Heart right ventricle (tissue), 16 donors: ENCODE measurements around the gene DYNC1I1. TPM values are rescaled to one million over a fixed set of nuclear protein-coding genes. Genes with fewer than 3 reads are reported as not detected.

Experiments used
- ATAC-seq, 8 donors: fragments of 200-7000 bp; cut with Tn5 transposase; one replicate each; pipeline ENCODE4 v1.9.1; 2020; ENCODE audit warnings: mild to moderate bottlenecking in 8 of 8, moderate library complexity in 8 of 8, moderate number of reproducible peaks in 1 of 8
- DNase-seq, 2 donors: peaks; one replicate each; pipeline ENCODE4 v3.0.0-alpha.2; 2020
- H3K27ac ChIP-seq, 10 donors: fragments of 200-600 bp; sonication (generic) in 2 of 10; one replicate each; pipeline versions ENCODE4 v1.5.0 to v1.8.0; 2020 to 2022; ENCODE audit warnings: mild to moderate bottlenecking in 3 of 10
- H3K27me3 ChIP-seq, 7 donors: fragments of 200-600 bp; one replicate each; pipeline ENCODE4 v1.8.0; 2021 to 2022; ENCODE audit warnings: mild to moderate bottlenecking in 2 of 7
- H3K36me3 ChIP-seq, 9 donors: fragments of 200-600 bp; sonication (generic) in 1 of 9; one replicate each; pipeline versions ENCODE4 v1.5.0 to v1.8.0; 2020 to 2022; ENCODE audit warnings: mild to moderate bottlenecking in 2 of 9
- H3K4me1 ChIP-seq, 9 donors: fragments of 200-600 bp; sonication (generic) in 1 of 9; one replicate each; pipeline versions ENCODE4 v1.5.0 to v1.8.0; 2020 to 2022; ENCODE audit warnings: mild to moderate bottlenecking in 4 of 9
- H3K4me3 ChIP-seq, 10 donors: fragments of 200-600 bp; sonication (generic) in 2 of 10; one replicate each; pipeline versions ENCODE4 v1.5.0 to v1.8.0; 2020 to 2022; ENCODE audit warnings: mild to moderate bottlenecking in 7 of 10, moderate library complexity in 2 of 10
- H3K9me3 ChIP-seq, 11 donors: fragments of 200-600 bp in 10 of 11; sonication (generic) in 2 of 11; one replicate each; pipeline versions ENCODE4 v1.5.0 to v1.8.0; 2013 to 2022; ENCODE audit warnings: mild to moderate bottlenecking in 2 of 11, control low read depth in 1 of 11, moderate library complexity in 1 of 11
- WGBS, 2 donors: extraction: QIAGEN DNeasy Blood & Tissue Kit; methylation state at CpG; one replicate each; pipeline ENCODE4 v1.1.7; 2013; ENCODE audit warnings: inconsistent platforms in 1 of 2; 5-methylcytosine and 5-hydroxymethylcytosine counted together
- intact Hi-C, 10 donors: fragments of 100-400 bp; cut with DNase I; formaldehyde crosslinking; loops; one replicate each; pipeline versions ENCODE4 v1.11.1 to v1.14.2; 2022
- polyA plus RNA-seq, 2 donors: library from polyadenylated mRNA; stranded (reverse); fragments of 200-250 nt; gene quantifications; one replicate each; pipeline ENCODE4 v1.2.3, GENCODE V29; 2013
- total RNA-seq, 10 donors: library from RNA; stranded (reverse); fragmentation: NEBNext Ultra II Directional in 3 of 10; extraction: Animal tissue kit (Norgen Biotek cat#: 25700) in 3 of 10; gene quantifications; one replicate each; pipeline versions ENCODE4 v1.2.1 to v1.2.4, GENCODE V29; 2021 to 2023
- TF ChIP-seq, protein P1 (sequence below), 9 donors: fragments of 200-600 bp; sonication (generic) in 2 of 9; IDR thresholded peaks; one replicate each; pipeline versions ENCODE4 v1.5.0 to v1.8.0; 2021 to 2022; ENCODE audit warnings: antibody characterized with exemption in 9 of 9, mild to moderate bottlenecking in 5 of 9, moderate library complexity in 1 of 9
- donor health status: Arrhythmogenic right ventricular cardiomyopathy.
- donor health status: ischemic (EF 13 %, LVEDD 7.1; RV severe dilation, severe dysfunction).
- donor health status: healthy with polysubstance abuse.
- donor health status: DM: no; HTN: yes; CAD: no.
- donor health status: DM: no; HTN: no; CAD: no.
- donor health status: ischemic (EF 25% LVEDD 6.9; RV normal size, moderate dysfunction).
- donor health status: ischemic (EF 25% LVEDD 5.7; RV mildly dilated, moderate dysfunction).
- donor health status: healthy.
- donor health status: DM: yes; HTN: yes; CAD: no.
- donor health status: Ischemic cardiomyopathy.
- donor health status: ischemic (EF 35%, LVEDD 5.7; RV mildly dilated, moderate dysfunction).
- donor health status: nonischemic (EF 11% LVEDD 7.7; RV severe dilation, severe dysfunction).
- donor health status: DM: yes; HTN: yes; CAD: no.
- donor health status: PGD.
- donor health status: ischemic (EF 29% LVEDD 5.4; RV normal size, mild dysfunction).
- donor health status: nonischemic (EF 23%, LVEDD 6.1; RV moderate dilation, normal function).

Gene DYNC1I1
- total and polyA plus RNA-seq, 12 donors = 6.4 to 43.4 (median 35.6) TPM

DNA sequence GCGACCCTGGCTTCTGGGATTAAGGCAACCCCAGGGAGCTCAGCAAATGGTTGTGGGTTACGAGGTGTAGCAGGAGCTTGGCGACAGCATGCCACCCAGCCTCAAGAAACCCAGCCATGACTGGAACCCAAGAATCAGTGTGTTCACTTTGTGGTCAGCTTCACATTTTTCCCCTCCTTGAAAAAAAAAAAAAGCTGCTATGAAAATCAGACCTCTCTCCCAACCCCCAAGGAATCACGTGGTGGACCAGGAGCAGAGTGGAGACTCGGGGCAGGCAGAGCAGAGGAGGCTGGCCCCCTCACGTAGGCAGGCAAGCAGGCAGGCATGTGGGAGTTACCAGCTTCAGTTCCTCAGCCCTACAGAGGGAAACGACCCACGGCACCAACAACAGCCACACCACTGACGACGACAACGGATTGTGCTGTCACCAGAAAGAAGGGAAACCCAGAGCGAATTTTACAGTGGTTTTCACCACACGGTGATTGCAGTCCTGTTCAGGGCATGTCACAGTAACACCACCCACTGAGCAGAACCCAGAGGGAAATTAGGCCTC is 346.2 kb downstream of the DYNC1I1 start:
- Histone ChIP-seq H3K27me3 (no peaks in the 10 kb centered on the region), H3K36me3 (peaks cover 0 to 39% (median 5%) of the 10 kb centered on the region in 9 donors), H3K9me3 (no peaks in the 10 kb centered on the region), H3K4me3 (no peak overlapping the region), H3K4me1 (no peaks in the 10 kb centered on the region), H3K27ac (no peak overlapping the region)
- intact Hi-C loops = no loop called here
- DNase-seq = no peak
- ATAC-seq = no peak
- WGBS, 2 donors = 67 to 69% methylated on average over 13 of the region's 13 CpGs
- TF ChIP-seq, protein P1, sequence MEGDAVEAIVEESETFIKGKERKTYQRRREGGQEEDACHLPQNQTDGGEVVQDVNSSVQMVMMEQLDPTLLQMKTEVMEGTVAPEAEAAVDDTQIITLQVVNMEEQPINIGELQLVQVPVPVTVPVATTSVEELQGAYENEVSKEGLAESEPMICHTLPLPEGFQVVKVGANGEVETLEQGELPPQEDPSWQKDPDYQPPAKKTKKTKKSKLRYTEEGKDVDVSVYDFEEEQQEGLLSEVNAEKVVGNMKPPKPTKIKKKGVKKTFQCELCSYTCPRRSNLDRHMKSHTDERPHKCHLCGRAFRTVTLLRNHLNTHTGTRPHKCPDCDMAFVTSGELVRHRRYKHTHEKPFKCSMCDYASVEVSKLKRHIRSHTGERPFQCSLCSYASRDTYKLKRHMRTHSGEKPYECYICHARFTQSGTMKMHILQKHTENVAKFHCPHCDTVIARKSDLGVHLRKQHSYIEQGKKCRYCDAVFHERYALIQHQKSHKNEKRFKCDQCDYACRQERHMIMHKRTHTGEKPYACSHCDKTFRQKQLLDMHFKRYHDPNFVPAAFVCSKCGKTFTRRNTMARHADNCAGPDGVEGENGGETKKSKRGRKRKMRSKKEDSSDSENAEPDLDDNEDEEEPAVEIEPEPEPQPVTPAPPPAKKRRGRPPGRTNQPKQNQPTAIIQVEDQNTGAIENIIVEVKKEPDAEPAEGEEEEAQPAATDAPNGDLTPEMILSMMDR (IDR thresholded peaks at IDR 0.05) = no peak

DNA sequence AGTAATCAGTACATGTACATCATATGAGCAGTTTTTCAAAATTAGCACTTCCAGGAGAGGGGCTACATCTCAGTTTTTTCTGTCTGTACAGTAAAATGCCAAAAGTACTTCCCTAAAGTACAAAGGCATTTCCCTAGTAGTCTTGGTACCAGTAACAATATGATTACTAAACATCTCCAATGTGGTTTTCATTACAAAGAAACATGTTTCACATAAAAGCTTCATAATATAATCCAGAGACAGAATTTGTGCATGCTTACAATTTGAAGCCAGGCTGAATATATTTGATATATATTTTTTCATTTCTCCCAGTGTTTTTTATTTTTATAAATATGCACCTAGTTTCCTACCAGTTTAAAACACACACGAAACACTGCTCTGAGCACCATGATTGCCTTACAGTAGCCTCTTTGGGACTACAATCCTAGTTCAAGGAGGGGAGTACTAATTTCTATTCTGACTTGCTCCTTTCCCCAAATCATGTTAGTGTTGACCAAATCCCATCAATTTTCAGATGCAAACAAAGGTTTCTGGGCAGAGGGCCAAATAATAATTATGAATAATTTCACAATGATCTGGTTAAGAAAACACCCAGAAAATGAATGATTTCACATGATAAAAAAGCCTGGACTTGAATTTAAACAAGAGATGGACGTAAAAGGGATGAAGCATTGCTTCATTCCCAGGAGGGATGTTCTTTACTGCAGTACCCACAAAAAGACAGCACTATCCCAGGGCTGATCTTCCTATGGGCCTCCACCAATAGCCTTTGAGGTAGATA is 348.3 kb downstream of the DYNC1I1 start:
- no peak overlapping the region for H3K4me3 ChIP-seq
- intact Hi-C loops = no loop called here
- H3K9me3 ChIP-seq = no peaks in the 10 kb centered on the region
- TF ChIP-seq, protein P1 (IDR thresholded peaks at IDR 0.05) = no peak
- H3K27ac ChIP-seq = no peak overlapping the region
- H3K27me3 ChIP-seq = no peaks in the 10 kb centered on the region
- H3K4me1 ChIP-seq = no peaks in the 10 kb centered on the region
- DNase-seq = no peak
- no peak for ATAC-seq
- H3K36me3 ChIP-seq = peaks cover 0 to 52% (median 5%) of the 10 kb centered on the region in 9 donors
- 82 to 87% methylated on average over 2 of the region's 2 CpGs for WGBS, 2 donors

DNA sequence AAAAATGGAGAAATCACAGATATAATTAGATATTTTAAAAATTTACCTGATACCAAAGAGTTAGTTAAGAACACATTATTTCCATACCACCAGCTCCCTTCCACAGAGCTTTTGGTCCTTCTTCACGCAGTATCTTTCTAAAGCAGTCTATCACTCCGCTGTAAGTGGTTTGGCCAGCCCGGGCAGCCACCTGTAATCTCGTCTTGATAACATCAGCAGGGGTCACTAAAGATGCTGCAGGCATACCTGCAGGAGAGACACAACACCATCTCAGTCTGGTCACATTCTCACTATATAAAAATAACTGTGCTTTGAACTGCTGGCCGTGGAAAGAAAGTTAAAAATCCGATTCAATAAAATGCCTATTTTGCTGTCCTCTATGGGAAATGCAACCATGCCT is 349.4 kb downstream of the DYNC1I1 start:
- Histone ChIP-seq H3K4me1 (no peaks in the 10 kb centered on the region), H3K9me3 (no peaks in the 10 kb centered on the region), H3K27me3 (no peaks in the 10 kb centered on the region), H3K4me3 (no peak overlapping the region), H3K27ac (no peak overlapping the region), H3K36me3 (peaks cover 0 to 52% (median 5%) of the 10 kb centered on the region in 9 donors)
- 77 to 78% methylated on average over 6 of the region's 6 CpGs for WGBS, 2 donors
- TF ChIP-seq, protein P1 (IDR thresholded peaks at IDR 0.05) = no peak
- DNase-seq = no peak
- ATAC-seq = no peak
- intact Hi-C loops = no loop called here

DNA sequence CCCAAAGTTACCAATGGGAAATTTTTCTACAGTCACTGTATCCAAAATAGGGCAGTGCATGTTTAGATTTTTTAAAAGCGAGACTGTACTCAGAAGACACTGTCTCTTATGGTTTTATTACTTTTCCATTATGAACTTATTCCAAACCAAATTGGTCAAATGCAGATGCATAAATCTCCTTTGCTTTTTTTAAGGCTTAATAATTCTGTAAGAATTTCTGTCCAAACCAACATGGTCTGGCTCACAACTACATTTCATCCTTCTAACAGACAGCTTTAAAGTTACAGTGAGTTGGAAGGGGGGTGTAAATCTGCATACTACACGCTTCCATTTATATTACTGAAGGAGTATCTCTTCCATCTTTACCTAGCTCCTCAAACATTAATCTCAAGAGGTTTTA is 350.4 kb downstream of the DYNC1I1 start:
- intact Hi-C loops = no loop called here
- WGBS, 2 donors = 97 to 100% methylated on average over 2 of the region's 2 CpGs
- ATAC-seq (no peak), DNase-seq (no peak)
- peaks cover 0 to 52% (median 5%) of the 10 kb centered on the region in 9 donors for H3K36me3 ChIP-seq
- H3K27ac ChIP-seq = no peak overlapping the region
- no peaks in the 10 kb centered on the region for H3K9me3 ChIP-seq
- no peak overlapping the region for H3K4me3 ChIP-seq
- H3K4me1 ChIP-seq = no peaks in the 10 kb centered on the region
- H3K27me3 ChIP-seq = no peaks in the 10 kb centered on the region
- TF ChIP-seq, protein P1 (IDR thresholded peaks at IDR 0.05) = no peak
